Coronary artery (tissue), 2 donors: ENCODE results near the gene NPAS3.

Source experiments
- DNase-seq: peaks from one replicate; pipeline ENCODE4 v3.0.0-alpha.2; 2017; ENCODE audit warnings: low spot score
- H3K27ac ChIP-seq, 2 donors: fragments of 200-600 bp; sonication (generic); one replicate each; pipeline ENCODE4 v1.5.1; 2016 to 2019
- H3K4me3 ChIP-seq: fragments of 200-600 bp; sonication (generic); 2 replicates; pipeline ENCODE4 v1.5.1; 2016; ENCODE audit warnings: mild to moderate bottlenecking, moderate library complexity
- TF ChIP-seq, protein P1 (sequence below): fragments of 200-600 bp; sonication (generic); IDR thresholded peaks from one replicate; pipeline ENCODE4 v1.5.1; 2019; ENCODE audit warnings: antibody characterized with exemption

NPAS3 gene

DNA sequence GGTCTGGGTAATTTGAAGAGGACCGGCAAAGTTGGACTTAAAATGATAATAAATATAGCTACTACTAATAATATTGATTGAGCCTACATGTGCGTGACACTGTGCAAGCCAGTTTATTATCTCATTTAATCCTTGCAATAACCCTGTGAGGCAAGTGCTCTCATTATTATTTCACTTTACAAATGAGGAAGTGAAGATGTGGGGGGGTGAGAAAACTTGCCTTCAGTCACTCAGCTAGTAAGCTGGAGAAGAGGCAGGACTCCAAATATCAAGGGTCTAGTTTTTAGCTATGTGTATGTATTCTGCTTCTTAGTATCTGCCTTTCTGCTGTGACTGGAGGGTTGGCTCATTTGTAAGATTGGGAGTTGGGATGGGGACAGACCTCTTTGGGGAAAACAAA lies 39.2 kb downstream of the NPAS3 start:
- TF ChIP-seq, protein P1, sequence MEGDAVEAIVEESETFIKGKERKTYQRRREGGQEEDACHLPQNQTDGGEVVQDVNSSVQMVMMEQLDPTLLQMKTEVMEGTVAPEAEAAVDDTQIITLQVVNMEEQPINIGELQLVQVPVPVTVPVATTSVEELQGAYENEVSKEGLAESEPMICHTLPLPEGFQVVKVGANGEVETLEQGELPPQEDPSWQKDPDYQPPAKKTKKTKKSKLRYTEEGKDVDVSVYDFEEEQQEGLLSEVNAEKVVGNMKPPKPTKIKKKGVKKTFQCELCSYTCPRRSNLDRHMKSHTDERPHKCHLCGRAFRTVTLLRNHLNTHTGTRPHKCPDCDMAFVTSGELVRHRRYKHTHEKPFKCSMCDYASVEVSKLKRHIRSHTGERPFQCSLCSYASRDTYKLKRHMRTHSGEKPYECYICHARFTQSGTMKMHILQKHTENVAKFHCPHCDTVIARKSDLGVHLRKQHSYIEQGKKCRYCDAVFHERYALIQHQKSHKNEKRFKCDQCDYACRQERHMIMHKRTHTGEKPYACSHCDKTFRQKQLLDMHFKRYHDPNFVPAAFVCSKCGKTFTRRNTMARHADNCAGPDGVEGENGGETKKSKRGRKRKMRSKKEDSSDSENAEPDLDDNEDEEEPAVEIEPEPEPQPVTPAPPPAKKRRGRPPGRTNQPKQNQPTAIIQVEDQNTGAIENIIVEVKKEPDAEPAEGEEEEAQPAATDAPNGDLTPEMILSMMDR = no peak
- Histone ChIP-seq H3K4me3 (no peak overlapping the region), H3K27ac (no peak overlapping the region)
- no peak for DNase-seq

DNA sequence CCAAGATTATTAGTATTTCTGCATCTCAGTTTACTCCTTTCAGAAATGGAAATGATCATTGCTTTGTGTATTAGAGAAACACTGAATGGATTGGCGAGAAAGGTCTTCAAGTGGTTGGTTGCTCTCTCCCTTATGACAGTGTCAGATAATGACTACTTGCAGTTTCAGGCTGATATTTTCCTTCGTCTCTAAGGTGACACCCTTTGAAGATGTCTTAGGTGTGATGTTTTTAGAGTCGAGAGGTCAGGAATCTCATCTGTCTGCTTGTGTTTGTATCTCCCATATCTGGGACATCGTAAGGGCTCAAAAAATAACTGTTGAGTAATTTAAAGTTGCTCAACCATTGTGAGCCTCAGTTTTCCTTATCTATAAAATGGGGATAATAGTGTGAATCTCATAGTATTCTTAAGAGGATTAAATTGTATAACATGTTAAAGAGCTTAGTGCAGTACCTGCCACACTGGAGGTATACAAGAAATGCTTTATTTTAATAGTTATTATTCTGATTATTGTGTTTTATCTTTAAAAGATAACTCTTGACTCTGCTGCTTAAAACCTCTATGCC lies 40.1 kb downstream of the NPAS3 start:
- TF ChIP-seq, protein P1 = no peak
- H3K27ac ChIP-seq = no peak overlapping the region
- no peak for DNase-seq
- no peak overlapping the region for H3K4me3 ChIP-seq

DNA sequence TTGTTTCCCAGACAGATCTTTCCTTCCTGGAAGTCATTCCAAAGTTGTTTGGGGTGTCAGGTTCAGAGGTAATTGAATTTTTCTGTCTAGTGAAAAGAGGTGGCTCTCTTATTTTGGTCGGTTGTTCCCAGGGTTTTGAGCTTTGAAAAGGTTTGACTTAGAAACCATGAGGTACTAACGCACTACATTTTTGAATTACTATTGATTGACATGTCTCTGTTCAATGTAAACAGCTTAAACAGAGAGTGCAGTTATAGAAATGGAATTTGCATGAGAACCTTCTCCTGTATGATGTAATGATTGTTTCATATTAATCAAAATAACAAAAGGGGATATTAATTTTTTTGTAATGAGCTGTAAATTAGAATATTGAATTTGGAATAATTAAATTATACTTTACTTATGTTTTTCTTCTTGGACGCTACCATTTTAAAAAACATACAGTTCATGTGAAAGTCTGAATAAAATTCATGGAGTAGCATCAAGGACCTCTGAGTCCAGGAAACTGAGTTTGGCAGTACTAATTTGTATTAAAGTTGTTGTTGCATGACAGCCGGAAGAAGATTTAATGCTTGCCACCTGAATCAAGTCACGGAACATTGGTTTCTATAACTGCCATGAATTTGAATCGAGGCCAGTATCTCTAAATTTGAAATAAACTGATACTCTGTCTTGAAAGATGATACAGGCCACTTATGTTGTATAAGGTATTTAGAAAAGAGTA lies 41.7 kb downstream of the NPAS3 start:
- no peak for DNase-seq
- Histone ChIP-seq H3K4me3 (no peak overlapping the region), H3K27ac (no peak overlapping the region)
- TF ChIP-seq, protein P1 = no peak

DNA sequence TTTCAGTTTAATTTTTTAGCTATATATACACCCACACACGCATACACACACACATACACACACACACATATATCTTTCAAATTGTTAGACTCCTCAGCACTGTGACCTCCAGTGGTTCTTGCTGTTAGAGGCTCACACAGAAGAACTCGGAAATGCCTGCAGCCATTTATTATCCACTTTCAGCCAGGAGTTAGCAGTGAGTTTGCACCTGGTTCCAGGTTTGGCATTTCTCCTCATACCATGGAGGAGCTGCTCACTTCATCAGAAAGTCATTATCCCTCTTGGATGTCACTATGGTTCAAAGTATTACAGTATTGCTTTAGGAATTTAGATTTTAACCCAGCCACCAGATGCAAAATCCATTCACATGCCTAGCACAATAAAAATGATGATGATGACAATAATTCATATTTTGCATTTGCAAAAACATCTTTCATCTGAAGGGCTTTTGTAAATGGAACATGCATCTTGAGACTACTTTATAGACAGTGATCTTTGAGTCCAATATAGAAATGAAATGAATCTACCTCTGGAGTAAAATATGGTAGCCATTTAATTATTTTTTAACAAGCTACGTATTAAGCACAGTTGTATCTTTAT lies 42.3 kb downstream of the NPAS3 start:
- H3K27ac ChIP-seq = no peak overlapping the region
- TF ChIP-seq, protein P1 = no peak
- no peak for DNase-seq
- no peak overlapping the region for H3K4me3 ChIP-seq

DNA sequence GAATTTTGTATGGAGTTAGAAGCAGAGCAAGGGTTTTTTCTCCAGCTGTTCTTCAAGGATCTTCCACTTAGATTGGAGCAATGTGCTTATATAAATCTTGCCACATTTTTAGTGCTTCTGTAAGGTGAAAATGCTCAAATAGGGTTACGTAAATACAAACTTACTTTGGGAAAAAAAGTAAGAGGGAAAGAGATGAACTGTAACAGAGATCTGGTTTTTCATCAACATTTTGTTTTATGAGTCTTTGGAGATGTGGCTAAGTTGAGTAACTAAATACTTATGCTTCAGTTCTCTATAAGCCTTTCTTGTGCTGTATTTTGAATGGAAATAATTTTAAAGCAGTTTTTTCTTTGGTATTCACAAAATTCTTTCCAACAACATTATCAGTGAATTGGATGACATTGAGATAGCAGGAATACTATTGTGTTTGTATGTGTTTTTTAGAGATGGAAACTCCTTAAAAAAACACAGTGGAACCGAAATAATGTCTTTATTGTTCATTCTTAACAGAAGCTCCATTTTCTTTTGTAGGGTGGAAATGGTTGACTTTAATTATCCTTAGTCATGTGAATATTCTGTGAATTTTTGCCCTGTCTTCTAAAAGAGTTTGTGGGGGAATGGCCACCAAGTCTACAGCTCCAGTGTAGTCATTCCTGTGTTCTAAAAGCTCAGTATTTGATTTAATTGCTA lies 45.7 kb downstream of the NPAS3 start:
- TF ChIP-seq, protein P1 = no peak
- H3K4me3 ChIP-seq = no peak overlapping the region
- H3K27ac ChIP-seq = no peak overlapping the region
- no peak for DNase-seq

DNA sequence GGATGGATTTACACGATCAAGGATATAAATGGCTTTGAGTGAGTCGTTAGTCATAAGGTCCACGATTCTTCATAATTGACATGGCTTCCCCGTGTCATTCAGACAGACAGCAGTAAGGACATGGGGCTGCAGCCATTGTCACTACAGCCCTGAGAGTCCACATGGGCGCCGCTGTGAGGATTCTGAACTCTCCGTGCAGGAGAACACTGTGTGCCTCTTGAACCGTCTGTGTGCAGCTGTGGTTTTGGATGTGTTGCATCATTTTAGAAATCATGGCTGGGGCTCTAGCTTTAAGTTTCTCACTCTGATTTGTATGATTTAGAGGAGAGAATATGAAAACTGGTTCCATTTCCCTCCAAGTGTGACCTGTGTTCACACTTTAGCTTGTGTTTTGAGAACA lies 47.2 kb downstream of the NPAS3 start:
- no peak for DNase-seq
- TF ChIP-seq, protein P1 = no peak
- H3K4me3 ChIP-seq = no peak overlapping the region
- no peak overlapping the region for H3K27ac ChIP-seq
